Stimulated activated CD4-positive, alpha-beta T cell treated with anti-CD3 and anti-CD28 coated beads, Interleukin-4, amount 100 ng/mL, for 48 hours (primary cell): ENCODE results near the gene LRSAM1.
"Not testable (repeated sequence)": the region's sequence is repeated elsewhere in the genome, so short reads cannot be mapped to it uniquely, and the experiment has no call there.

Source experiments
- DNase-seq, 2 donors: peaks; one replicate each; pipeline ENCODE4 v3.0.0-alpha.2; 2020; ENCODE audit warnings: low read depth in 2 of 2

Gene LRSAM1

GRCh38 chr9:127457191-127457878, 6.0 kb downstream of the LRSAM1 start:
- DNase-seq: no peak

GRCh38 chr9:127458921-127459320, 7.6 kb downstream of the LRSAM1 start:
- no peak for DNase-seq

DNA sequence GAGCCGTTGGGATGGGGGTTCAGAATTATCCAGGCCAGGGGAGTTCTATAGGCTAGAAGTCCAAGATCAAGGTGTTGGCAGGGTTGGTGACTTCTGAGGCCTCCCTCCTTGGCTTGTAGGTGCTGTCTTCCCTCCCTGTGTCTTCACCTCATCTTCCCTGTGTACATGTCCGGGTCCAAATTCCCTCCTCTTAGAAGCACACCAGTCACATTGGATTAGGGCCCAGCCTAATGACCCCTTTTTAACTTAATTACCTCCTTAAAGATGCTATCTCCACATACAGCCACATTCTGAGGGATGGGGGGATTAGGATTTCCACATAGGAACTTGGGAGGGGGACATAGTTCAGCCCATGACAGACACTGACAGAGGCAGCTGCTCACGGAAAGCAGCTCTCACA, 12.1 kb downstream of the LRSAM1 start:
- no peak for DNase-seq

DNA sequence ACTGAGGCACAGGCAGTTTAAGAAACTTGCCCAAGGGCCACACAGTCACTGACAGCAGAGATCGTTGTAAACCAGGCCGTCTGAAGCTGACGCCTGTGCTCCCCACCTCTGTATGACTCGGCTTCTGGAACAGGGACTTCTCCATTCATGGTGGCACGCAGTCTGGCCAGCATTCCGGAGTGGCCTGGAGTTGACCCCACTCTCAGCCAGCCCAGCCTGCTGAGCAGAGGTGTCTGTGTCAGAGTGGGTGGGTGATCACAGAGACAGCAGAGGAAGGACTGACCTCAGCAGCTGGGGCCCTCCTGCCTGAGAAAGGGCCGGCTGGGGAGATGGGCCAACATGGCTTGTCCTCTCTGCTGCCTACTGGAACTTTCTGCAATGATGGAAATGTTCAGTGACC, 12.6 kb downstream of the LRSAM1 start:
- DNase-seq: no peak

DNA sequence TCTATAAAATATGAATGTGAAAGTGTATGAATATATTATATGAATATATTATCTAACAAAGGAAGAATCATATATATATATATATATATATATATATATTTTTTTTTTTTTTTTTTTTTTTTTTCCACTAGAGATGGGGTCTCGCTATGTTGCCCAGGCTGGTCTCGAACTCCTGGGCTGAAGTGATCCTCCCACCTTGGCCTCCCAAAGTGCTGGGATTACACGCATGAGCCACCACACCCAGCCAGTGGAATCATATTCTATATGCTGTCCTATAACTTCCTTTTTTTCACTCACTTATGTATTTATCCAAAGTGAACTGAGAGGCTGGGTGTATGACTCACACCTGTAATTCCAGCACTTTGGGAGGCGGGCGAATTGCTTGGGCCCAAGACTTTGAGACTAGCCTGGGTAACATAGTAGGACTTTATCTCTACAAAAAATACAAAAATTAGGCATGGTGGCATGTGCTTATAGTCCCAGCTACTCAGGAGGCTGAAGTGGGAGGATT, 15.2 kb downstream of the LRSAM1 start:
- not testable (repeated sequence) for DNase-seq

GRCh38 chr9:127467621-127468020, 16.3 kb downstream of the LRSAM1 start:
- no peak for DNase-seq

GRCh38 chr9:127470662-127471061, 19.4 kb downstream of the LRSAM1 start:
- no peak for DNase-seq

DNA sequence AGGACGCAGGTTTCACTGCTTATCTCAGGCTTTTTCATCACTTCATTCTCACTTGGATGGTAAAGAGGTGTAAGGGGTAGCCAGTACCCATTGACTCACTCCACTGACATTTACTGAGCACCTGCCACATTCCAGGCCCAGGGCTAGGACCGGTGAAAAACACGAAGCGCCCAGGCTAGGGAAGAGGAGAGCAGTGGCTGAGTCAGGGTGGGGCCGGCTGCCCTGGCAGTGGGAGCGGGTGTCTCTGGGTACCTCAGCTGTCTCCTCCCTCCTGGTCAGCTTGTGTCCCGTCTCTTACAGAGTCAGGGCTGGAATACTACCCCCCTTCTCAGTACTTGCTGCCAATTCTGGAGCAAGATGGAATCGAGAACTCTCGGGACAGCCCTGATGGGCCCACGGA, 22.2 kb downstream of the LRSAM1 start:
- no peak for DNase-seq

- no peak for DNase-seq
Measured at GRCh38 chr9:127473932-127474331, 22.6 kb downstream of the LRSAM1 start.

- no peak for DNase-seq
Measured at GRCh38 chr9:127474592-127474991, 23.3 kb downstream of the LRSAM1 start.

- no peak for DNase-seq
Measured at GRCh38 chr9:127479507-127480081, 28.3 kb downstream of the LRSAM1 start.

- no peak for DNase-seq
Measured at GRCh38 chr9:127482662-127483061, 31.4 kb downstream of the LRSAM1 start.

DNA sequence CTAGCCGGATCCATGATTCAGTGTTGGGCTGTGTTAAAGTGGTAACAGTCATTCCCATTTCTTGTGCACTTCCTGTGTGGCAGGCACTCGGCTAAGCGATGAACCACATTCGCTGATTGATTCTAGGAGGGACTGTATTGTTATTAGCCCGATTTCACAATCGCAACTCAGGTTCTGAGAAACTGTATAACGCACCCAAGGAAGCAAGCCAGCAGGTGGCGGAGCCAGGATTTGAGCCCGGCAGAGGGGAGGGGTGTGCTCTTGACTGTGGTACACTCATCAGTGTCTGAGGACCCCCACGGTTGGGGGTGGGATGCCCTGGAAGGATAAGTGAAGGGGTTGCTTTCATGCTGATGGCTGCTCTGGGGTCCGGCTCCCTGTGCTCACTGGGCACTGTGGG, 34.7 kb downstream of the LRSAM1 start:
- no peak for DNase-seq

DNA sequence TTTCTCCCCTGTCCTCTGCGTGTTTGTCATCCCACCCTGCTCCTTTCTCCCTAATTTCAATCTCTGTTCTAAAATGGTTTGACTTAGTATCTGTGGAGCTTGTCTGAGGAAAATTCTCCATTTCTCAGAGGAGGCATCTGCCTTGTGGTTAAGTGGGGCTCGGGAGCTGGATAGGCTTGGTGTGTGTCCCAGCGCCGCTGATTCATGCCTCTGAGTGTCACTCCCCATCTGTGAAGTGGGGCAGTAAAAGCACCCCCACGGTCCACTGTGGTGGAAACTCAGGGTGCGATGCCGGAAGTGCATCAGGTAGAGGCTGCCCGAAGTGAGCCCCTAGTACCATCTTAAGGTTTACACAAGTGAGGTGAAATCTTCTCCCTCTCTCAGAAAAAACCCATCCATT, 37.6 kb downstream of the LRSAM1 start:
- no peak for DNase-seq

DNA sequence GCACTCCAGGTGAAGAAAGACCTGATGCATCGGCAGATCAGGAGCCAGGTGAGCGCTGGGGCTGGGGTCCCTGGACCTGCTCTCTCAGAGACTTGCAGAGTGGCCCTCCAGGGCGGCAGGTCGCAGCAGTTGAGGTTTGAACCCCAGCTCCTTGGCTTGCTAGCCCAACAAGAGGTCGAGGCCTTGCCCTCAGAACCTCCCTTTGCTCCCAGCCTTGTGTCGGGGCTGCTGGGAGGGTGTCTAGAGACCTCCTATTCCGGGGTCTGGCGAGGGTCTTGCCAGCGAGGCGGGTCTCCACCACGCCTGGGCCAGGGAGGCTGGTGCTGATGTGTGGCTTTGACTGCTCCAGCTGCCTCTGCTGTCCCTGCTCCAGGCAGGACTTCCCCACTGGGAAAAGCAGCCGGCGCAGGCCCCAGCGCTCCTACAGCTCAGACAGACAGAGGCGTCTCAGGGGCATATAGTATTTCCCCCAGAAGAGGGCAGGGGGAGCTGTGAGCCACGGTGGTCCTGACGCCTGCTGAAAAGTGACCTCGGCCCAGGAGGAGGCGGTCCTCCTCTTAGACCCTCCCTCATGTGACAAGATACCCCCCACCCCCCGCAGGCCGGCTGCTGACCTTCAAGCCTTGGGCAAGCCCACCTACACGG, 38.3 kb downstream of the LRSAM1 start:
- DNase-seq: no peak

- DNase-seq: no peak
Measured at GRCh38 chr9:127490535-127491230, 39.4 kb downstream of the LRSAM1 start.

- DNase-seq: no peak
Measured at GRCh38 chr9:127491516-127491915, 40.2 kb downstream of the LRSAM1 start.

GRCh38 chr9:127492616-127493015, 41.3 kb downstream of the LRSAM1 start:
- DNase-seq: no peak

- DNase-seq: no peak
Measured at GRCh38 chr9:127493592-127494303, 42.4 kb downstream of the LRSAM1 start.

GRCh38 chr9:127494304-127494702, 43.0 kb downstream of the LRSAM1 start:
- no peak for DNase-seq

GRCh38 chr9:127495884-127496555, 44.7 kb downstream of the LRSAM1 start:
- no peak for DNase-seq
